IMR-90 (cell line): ENCODE data around the gene HYDIN.

Source experiments
- BHLHE40 ChIP-seq: fragments of 150-350 bp; IDR thresholded peaks from 2 replicates; pipeline ENCODE4 v1.6.1; 2016; ENCODE audit warnings: mild to moderate bottlenecking, low read depth, low read length
- CEBPB ChIP-seq: IDR thresholded peaks from 2 replicates; pipeline ENCODE4 v1.6.1; 2012; ENCODE audit warnings: low read depth, low read length, improper control_type of control experiment
- CHD1 ChIP-seq: IDR thresholded peaks from 2 replicates; pipeline ENCODE4 v1.6.1; 2012; ENCODE audit warnings: low read depth, low read length, improper control_type of control experiment
- CTCF ChIP-seq: conservative IDR thresholded peaks from 2 replicates; pipeline ENCODE4 v1.5.1; 2012; ENCODE audit warnings: mild to moderate bottlenecking, low read depth, low read length, improper control_type of control experiment
- FOS ChIP-seq: fragments of 150-350 bp; IDR thresholded peaks from 2 replicates; pipeline ENCODE4 v1.6.1; 2016; ENCODE audit warnings: low read depth, low read length
- MXI1 ChIP-seq: IDR thresholded peaks from 2 replicates; pipeline ENCODE4 v1.6.1; 2012; ENCODE audit warnings: low read depth, mild to moderate bottlenecking, low read length, moderate library complexity, borderline replicate concordance
- NFE2L2 ChIP-seq: fragments of 150-350 bp; IDR thresholded peaks from 2 replicates; pipeline ENCODE4 v1.6.1; 2016; ENCODE audit warnings: low read depth, mild to moderate bottlenecking, low read length
- POLR2A ChIP-seq: IDR thresholded peaks from 2 replicates; pipeline ENCODE4 v1.6.1; 2012; ENCODE audit warnings: mild to moderate bottlenecking, low read depth, low read length
- RAD21 ChIP-seq: IDR thresholded peaks from 2 replicates; pipeline ENCODE4 v1.6.1; 2012; ENCODE audit warnings: low read length, improper control_type of control experiment
- RFX5 ChIP-seq: IDR thresholded peaks from 2 replicates; pipeline ENCODE4 v1.8.0; 2012; ENCODE audit warnings: low read depth, mild to moderate bottlenecking, low read length, moderate library complexity
- USF2 ChIP-seq: fragments of 150-350 bp; IDR thresholded peaks from 2 replicates; pipeline ENCODE4 v1.6.1; 2017; ENCODE audit warnings: mild to moderate bottlenecking, antibody characterized with exemption, low read length, low read depth

- TF ChIP-seq POLR2A (no peak), CTCF (no peak), BHLHE40 (peak; percentile 90), RFX5 (no peak), MXI1 (no peak), CHD1 (no peak), FOS (peak; percentile 64; the same call in 1 of the 2 replicates), NFE2L2 (peak; percentile 34; the same call in 1 of the 2 replicates), RAD21 (no peak), CEBPB (peak; percentile 93), USF2 (peak; percentile 65)
These were observed 426.3 kb downstream of the HYDIN start for GRCh38 chr16:70804153-70804733.
